Measurements from ENCODE around the gene CCDC89. TPM values are rescaled to one million over a fixed set of nuclear protein-coding genes. Genes with fewer than 3 reads are reported as not detected.

CCDC89 gene
- total and polyA plus RNA-seq, 9 of the 15 experiments (the other 6 are each of a cell fraction or from before 2014, with no cell fraction given): 0.07 to 0.09 TPM; not detected in 7

- TF ChIP-seq SIN3A (IDR thresholded peaks at IDR 0.05; ENCODE audit: borderline replicate concordance in 2 of 2, control insufficient read depth in 1 of 2, low read depth in 2 of 2, low read length in 2 of 2) (peak in 1 of 2 experiments; percentile 91; a peak in 3 of 4 replicates), ETV6 (IDR thresholded peaks at IDR 0.05; ENCODE audit: borderline replicate concordance in 1 of 2, low read depth in 2 of 2, low read length in 1 of 2) (no peak), ETV6 (CRISPR knock-in tag; IDR thresholded peaks at IDR 0.05; ENCODE audit: borderline replicate concordance) (peak; percentile 49; the same call in 1 of the 2 replicates), RFX7 (CRISPR knock-in tag; IDR thresholded peaks at IDR 0.05) (no peak), SAP30 (IDR thresholded peaks at IDR 0.05; ENCODE audit: borderline replicate concordance, insufficient read depth, low read depth, low read length, poor library complexity, severe bottlenecking) (peak; percentile 25), ARID3A (IDR thresholded peaks at IDR 0.05; ENCODE audit: borderline replicate concordance, low read depth, low read length) (no peak), SNRNP70 (optimal IDR thresholded peaks at IDR 0.05; ENCODE audit: low read depth, low read length) (no peak), CTBP1 (IDR thresholded peaks at IDR 0.05; ENCODE audit: borderline replicate concordance) (peak; percentile 53), ZNF445 (CRISPR knock-in tag; IDR thresholded peaks at IDR 0.05; ENCODE audit: low read depth) (no peak), SMARCA4 (IDR thresholded peaks at IDR 0.05) (peak; percentile 34; the same call in 1 of the 2 replicates), ATF6 (CRISPR knock-in tag; IDR thresholded peaks at IDR 0.05) (0 out of 2 replicates have a peak, but pooled peaks have one; percentile 20), ZNF232 (CRISPR knock-in tag; IDR thresholded peaks at IDR 0.05) (peak; percentile 50; the same call in 1 of the 2 replicates), RBM14 (IDR thresholded peaks at IDR 0.05; ENCODE audit: borderline replicate concordance, insufficient read depth, low read depth, low read length) (no peak), NR4A1 (CRISPR knock-in tag; IDR thresholded peaks at IDR 0.05) (no peak), NR4A1 (tag; IDR thresholded peaks at IDR 0.05) (no peak), CC2D1A (IDR thresholded peaks at IDR 0.05) (0 out of 2 replicates have a peak, but pooled peaks have one; percentile 38), SMARCC2 (IDR thresholded peaks at IDR 0.05; ENCODE audit: low read depth) (0 out of 2 replicates have a peak, but pooled peaks have one; percentile 24), SRSF3 (IDR thresholded peaks at IDR 0.05; ENCODE audit: insufficient read depth, low read length) (0 out of 2 replicates have a peak, but pooled peaks have one; percentile 31), ZNF165 (CRISPR knock-in tag; IDR thresholded peaks at IDR 0.05; ENCODE audit: borderline replicate concordance) (no peak), TOE1 (IDR thresholded peaks at IDR 0.05; ENCODE audit: borderline replicate concordance) (0 out of 2 replicates have a peak, but pooled peaks have one; percentile 30), TOE1 (CRISPR knock-in tag; IDR thresholded peaks at IDR 0.05; ENCODE audit: borderline replicate concordance, low read depth) (no peak), HDAC8 (tag; IDR thresholded peaks at IDR 0.05) (no peak), DNMT1 (IDR thresholded peaks at IDR 0.05) (no peak), XRCC5 (IDR thresholded peaks at IDR 0.05; ENCODE audit: low read depth, low read length) (0 out of 2 replicates have a peak, but pooled peaks have one; percentile 41)
Measured at GRCh38 chr11:85663753-85664614, 22.0 kb downstream of the CCDC89 start (continued).
